GM18951 (cell line): ENCODE measurements around the gene CHST6.

Experiments
- POLR2A ChIP-seq: IDR thresholded peaks from 4 replicates; pipeline ENCODE4 v1.6.1; 2011; ENCODE audit warnings: mild to moderate bottlenecking; ENCODE audit not compliant: insufficient read length, insufficient read depth; ENCODE audit errors: extremely low read depth
- in situ Hi-C: fragments of 300-500 bp; cut with MboI; formaldehyde crosslinking; loops from one replicate; pipeline ENCODE4 v1.12.0; 2022; ENCODE audit warnings: low sequenced_read_pairs, mixed read lengths, inconsistent platforms; ENCODE audit not compliant: unreplicated experiment

Gene CHST6

DNA sequence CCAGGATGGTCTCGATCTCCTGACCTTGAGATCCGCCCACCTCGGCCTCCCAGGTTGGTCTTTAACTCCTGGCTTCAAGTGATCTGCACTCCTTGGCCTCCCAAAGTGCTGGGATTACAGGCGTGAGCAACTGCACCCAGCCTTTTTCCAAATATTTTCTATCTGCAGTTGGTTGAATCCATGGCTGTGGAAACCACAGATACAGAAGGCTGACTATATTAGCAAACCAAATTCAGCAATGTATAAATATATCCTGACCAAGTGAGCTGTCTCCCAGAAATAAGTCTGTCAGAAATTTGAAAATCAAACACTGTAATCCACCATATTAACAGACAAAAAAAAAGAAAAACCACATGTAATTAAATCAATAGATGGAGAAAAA is 71.5 kb downstream of the CHST6 start:
- in situ Hi-C loops, result no loop called here
- TF ChIP-seq POLR2A, result no peak
